B cell (primary cell): ENCODE data around the gene SDK2. TPM values are rescaled to one million over a fixed set of nuclear protein-coding genes. Genes with fewer than 3 reads are reported as not detected.

Source experiments
- ATAC-seq: fragments of 200-7000 bp; cut with Tn5 transposase; one replicate; pipeline ENCODE4 v1.10.0; 2021; ENCODE audit warnings: low read depth, mild to moderate bottlenecking, moderate number of reproducible peaks, moderate library complexity
- CTCF ChIA-PET: fragments of 350-600 bp; sonication (Branson Sonifier 250); formaldehyde crosslinking; loops from one replicate; lab custom pipeline; 2021; ENCODE audit warnings: antibody characterized with exemption, inconsistent platforms; lab: Charles Lee
- POLR2A ChIA-PET: fragments of 350-600 bp; sonication (Branson Sonifier 250); formaldehyde crosslinking; loops from one replicate; lab custom pipeline; 2021; ENCODE audit warnings: antibody characterized with exemption; lab: Charles Lee
- DNase-seq: peaks from one replicate; pipeline ENCODE4 v3.0.0; 2013
- H2AFZ ChIP-seq: 2 replicates; pipeline ENCODE4 v1.6.1; 2012; ENCODE audit warnings: mild to moderate bottlenecking, low read depth, low read length; ENCODE audit not compliant: insufficient read depth, poor library complexity, severe bottlenecking
- H3K27ac ChIP-seq, 2 donors: 1 replicate in 1 of 2; 2 replicates in 1 of 2; pipeline ENCODE4 v1.5.1; 2012 to 2013; ENCODE audit warnings: low read length in 2 of 2, mild to moderate bottlenecking in 2 of 2, moderate library complexity in 1 of 2
- H3K27me3 ChIP-seq, 4 experiments: fragments of 200-600 bp in 1 of 4; sonication (generic) in 1 of 4; replicated peaks in 1 of 4; 1 replicate in 2 of 4; 2 replicates in 2 of 4; pipeline versions ENCODE4 v1.6.1 to v1.7.0; 2013 to 2016; ENCODE audit warnings: low read length in 3 of 4, mild to moderate bottlenecking in 2 of 4, mixed read lengths in 1 of 4, moderate library complexity in 1 of 4; ENCODE audit not compliant: insufficient read depth in 4 of 4, control insufficient read depth in 3 of 4; ENCODE audit errors: control extremely low read depth in 1 of 4
- H3K36me3 ChIP-seq, 2 experiments: replicated peaks in 1 of 2; 1 replicate in 1 of 2; 2 replicates in 1 of 2; pipeline versions ENCODE4 v1.6.1 to v1.7.1; 2013; ENCODE audit warnings: low read length in 1 of 2; ENCODE audit not compliant: insufficient read depth in 2 of 2, control insufficient read depth in 1 of 2; ENCODE audit errors: control extremely low read depth in 1 of 2, extremely low read depth in 1 of 2
- H3K4me1 ChIP-seq, 2 donors: fragments of 200-600 bp in 1 of 2; sonication (generic) in 1 of 2; 1 replicate in 1 of 2; 2 replicates in 1 of 2; pipeline versions ENCODE4 v1.5.1 to v1.6.1; 2013 to 2017; ENCODE audit warnings: low read length in 2 of 2; ENCODE audit not compliant: control insufficient read depth in 2 of 2, insufficient read depth in 2 of 2
- H3K4me2 ChIP-seq: replicated peaks from 2 replicates; pipeline ENCODE3; 2012; ENCODE audit warnings: mild to moderate bottlenecking, low read depth, low read length; ENCODE audit not compliant: poor library complexity, severe bottlenecking
- H3K4me3 ChIP-seq, 5 experiments: fragments of 200-600 bp in 1 of 5; sonication (generic) in 1 of 5; 1 replicate in 3 of 5; 2 replicates in 2 of 5; pipeline versions ENCODE4 v1.5.1 to v1.7.0; 2011 to 2016; ENCODE audit warnings: low read length in 4 of 5, mild to moderate bottlenecking in 4 of 5, low read depth in 2 of 5, control low read depth in 1 of 5, moderate library complexity in 1 of 5; ENCODE audit not compliant: insufficient read depth in 1 of 5; ENCODE audit errors: control extremely low read depth in 1 of 5, extremely low read depth in 1 of 5
- H3K79me2 ChIP-seq: fragments of 200-600 bp; sonication (generic); one replicate; pipeline ENCODE4 v1.6.0; 2016; ENCODE audit warnings: low read length; ENCODE audit not compliant: control insufficient read depth, insufficient read depth
- H3K9ac ChIP-seq: fragments of 200-600 bp; sonication (generic); 2 replicates; pipeline ENCODE4 v1.6.1; 2017; ENCODE audit warnings: mild to moderate bottlenecking, low read length, moderate library complexity
- H3K9me3 ChIP-seq, 3 donors: one replicate each; pipeline versions ENCODE4 v1.6.1 to v1.7.1; 2013; ENCODE audit warnings: low read length in 2 of 3; ENCODE audit not compliant: control insufficient read depth in 2 of 3, insufficient read depth in 1 of 3; ENCODE audit errors: control extremely low read depth in 1 of 3
- H4K20me1 ChIP-seq: 2 replicates; pipeline ENCODE4 v1.6.0; 2012; ENCODE audit warnings: mild to moderate bottlenecking, low read length; ENCODE audit not compliant: insufficient read depth, control insufficient read depth, poor library complexity, severe bottlenecking
- H3K27ac Mint-ChIP-seq: one replicate; pipeline ENCODE4 v1.8.0; 2021; ENCODE audit warnings: mixed read lengths
- H3K27me3 Mint-ChIP-seq: one replicate; pipeline ENCODE4 v1.8.0; 2021; ENCODE audit warnings: mixed read lengths
- H3K4me1 Mint-ChIP-seq: one replicate; pipeline ENCODE4 v1.8.0; 2021; ENCODE audit warnings: mixed read lengths
- H3K4me3 Mint-ChIP-seq: one replicate; pipeline ENCODE4 v1.8.0; 2021; ENCODE audit warnings: mixed read lengths
- H3K9me3 Mint-ChIP-seq: one replicate; pipeline ENCODE4 v1.8.0; 2022; ENCODE audit warnings: mixed read lengths; ENCODE audit not compliant: insufficient read depth
- EZH2 ChIP-seq: IDR thresholded peaks from 2 replicates; pipeline ENCODE4 v1.6.1; 2012; ENCODE audit warnings: borderline replicate concordance, low read depth, mild to moderate bottlenecking, moderate library complexity, low read length; ENCODE audit not compliant: insufficient read depth, poor library complexity, severe bottlenecking
- WGBS: methylation state at CpG from one replicate; pipeline ENCODE4 v1.1.5; 2013; ENCODE audit warnings: missing lambda C conversion rate; ENCODE audit not compliant: insufficient coverage; 5-methylcytosine and 5-hydroxymethylcytosine counted together
- intact Hi-C: fragments of 100-400 bp; cut with micrococcal nuclease; formaldehyde crosslinking; loops from one replicate; pipeline ENCODE4 v1.10.0; 2022
- polyA plus RNA-seq: library from polyadenylated mRNA; depleted of rRNA; stranded (reverse); fragments of >200 nt; gene quantifications from 2 replicates; pipeline ENCODE4 v1.2.3, GENCODE V29; 2012
- total RNA-seq, 2 donors: library from RNA; stranded (reverse); fragments of 120-200 nt in 1 of 2; gene quantifications; 1 replicate in 1 of 2; 2 replicates in 1 of 2; pipeline versions ENCODE4 v1.2.3 to v1.2.4, GENCODE V29; 2013 to 2022
- TF ChIP-seq, protein P1 (sequence below): fragments of 200-600 bp; IDR thresholded peaks from one replicate; pipeline ENCODE4 v1.8.0; 2022; ENCODE audit warnings: antibody characterized with exemption, mild to moderate bottlenecking

Gene SDK2
- total and polyA plus RNA-seq, 2 donors (not counting 1 experiment from before 2014, with no cell fraction given) = 3.2 to 13.0 TPM

DNA sequence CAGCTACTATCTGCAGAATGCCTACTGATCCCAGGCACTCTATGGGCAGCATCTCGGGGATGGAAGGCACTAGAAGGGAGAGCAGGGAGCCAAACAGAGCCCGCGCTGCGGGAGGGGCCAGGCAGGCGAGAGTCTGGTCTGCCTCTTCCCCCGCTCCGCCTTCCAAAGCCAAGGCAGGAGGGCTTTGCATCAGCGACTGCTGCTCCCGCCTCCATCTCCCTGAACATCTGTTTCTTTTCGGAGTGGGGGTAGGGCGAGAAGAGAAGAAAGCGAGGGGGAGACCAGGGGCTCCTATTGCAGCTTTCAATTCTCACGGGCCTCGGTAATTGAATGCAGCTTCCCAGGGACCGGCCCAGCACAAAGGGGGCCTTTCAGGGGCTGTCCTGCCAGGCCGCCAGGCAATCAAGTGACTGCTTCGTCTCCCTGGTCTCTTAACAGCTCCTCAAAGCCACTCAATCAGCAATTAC lies 301.0 kb downstream of the SDK2 start:
- Mint-ChIP-seq H3K4me3 (no peak overlapping the region), H3K4me1 (no peaks in the 10 kb centered on the region), H3K27me3 (no peaks in the 10 kb centered on the region), H3K27ac (no peak overlapping the region), H3K9me3 (no peaks in the 10 kb centered on the region)
- H3K4me1 ChIP-seq = no peaks in the 10 kb centered on the region
- no peaks in the 10 kb centered on the region for H3K79me2 ChIP-seq
- no peak for DNase-seq
- 77% methylated on average over 8 of the region's 17 CpGs for WGBS
- intact Hi-C loops = no loop called here
- no peak overlapping the region for H3K4me3 ChIP-seq
- POLR2A ChIA-PET = no interaction called here
- no peak overlapping the region for H3K27ac ChIP-seq
- ATAC-seq = no peak
- H3K36me3 ChIP-seq = peaks cover 0 to 5% of the 10 kb centered on the region in 2 experiments
- no peak overlapping the region for H3K4me2 ChIP-seq
- CTCF ChIA-PET = interaction anchor here (1.1 kb wide), 2 partner anchors 27 to 87 kb away, joined by 3 read pairs; no protein-coding TSS in a partner anchor
- no peak overlapping the region for H3K9ac ChIP-seq
- no peak for TF ChIP-seq EZH2
- TF ChIP-seq, protein P1, sequence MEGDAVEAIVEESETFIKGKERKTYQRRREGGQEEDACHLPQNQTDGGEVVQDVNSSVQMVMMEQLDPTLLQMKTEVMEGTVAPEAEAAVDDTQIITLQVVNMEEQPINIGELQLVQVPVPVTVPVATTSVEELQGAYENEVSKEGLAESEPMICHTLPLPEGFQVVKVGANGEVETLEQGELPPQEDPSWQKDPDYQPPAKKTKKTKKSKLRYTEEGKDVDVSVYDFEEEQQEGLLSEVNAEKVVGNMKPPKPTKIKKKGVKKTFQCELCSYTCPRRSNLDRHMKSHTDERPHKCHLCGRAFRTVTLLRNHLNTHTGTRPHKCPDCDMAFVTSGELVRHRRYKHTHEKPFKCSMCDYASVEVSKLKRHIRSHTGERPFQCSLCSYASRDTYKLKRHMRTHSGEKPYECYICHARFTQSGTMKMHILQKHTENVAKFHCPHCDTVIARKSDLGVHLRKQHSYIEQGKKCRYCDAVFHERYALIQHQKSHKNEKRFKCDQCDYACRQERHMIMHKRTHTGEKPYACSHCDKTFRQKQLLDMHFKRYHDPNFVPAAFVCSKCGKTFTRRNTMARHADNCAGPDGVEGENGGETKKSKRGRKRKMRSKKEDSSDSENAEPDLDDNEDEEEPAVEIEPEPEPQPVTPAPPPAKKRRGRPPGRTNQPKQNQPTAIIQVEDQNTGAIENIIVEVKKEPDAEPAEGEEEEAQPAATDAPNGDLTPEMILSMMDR = no peak
- H3K9me3 ChIP-seq = no peaks in the 10 kb centered on the region
- H3K27me3 ChIP-seq = peaks cover 0 to 8% (median 0%) of the 10 kb centered on the region in 4 experiments
- H4K20me1 ChIP-seq = no peaks in the 10 kb centered on the region
- H2AFZ ChIP-seq = no peak overlapping the region

DNA sequence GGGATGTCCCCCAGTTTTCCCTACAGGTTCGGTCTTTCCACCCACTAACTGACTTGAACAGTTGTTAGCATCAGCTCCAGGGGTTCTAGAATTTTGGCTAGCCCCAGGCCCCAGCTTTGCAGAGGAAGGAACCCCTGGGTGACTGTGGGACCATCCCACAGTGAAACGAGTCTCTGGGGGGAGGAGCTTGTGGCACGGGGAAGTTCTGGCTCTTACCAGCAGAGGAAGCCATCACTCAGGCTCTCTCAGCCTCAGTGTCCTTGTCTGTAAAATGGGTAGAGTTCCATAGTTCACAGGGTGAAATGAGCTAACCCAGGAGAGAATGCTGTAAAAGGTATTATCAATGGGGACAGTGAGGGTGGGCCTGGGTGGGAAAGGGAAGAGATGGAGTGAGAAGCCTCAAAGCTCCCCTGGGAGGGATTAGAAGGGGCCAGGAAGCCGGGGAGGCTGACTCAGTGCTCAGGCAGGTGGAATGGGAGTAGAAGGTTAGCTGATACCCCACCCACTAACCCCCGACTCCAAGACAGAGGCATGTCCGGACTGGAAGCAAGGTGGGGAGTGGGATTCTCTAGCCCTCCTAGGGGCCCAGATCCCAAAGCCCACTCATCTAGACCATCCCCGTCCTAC lies 301.6 kb downstream of the SDK2 start:
- Histone ChIP-seq H3K4me3 (no peak overlapping the region), H3K27me3 (peaks cover 0 to 8% (median 0%) of the 10 kb centered on the region in 4 experiments), H4K20me1 (no peaks in the 10 kb centered on the region), H3K4me2 (no peak overlapping the region), H3K79me2 (no peaks in the 10 kb centered on the region), H2AFZ (no peak overlapping the region), H3K4me1 (no peaks in the 10 kb centered on the region), H3K27ac (no peak overlapping the region), H3K9me3 (no peaks in the 10 kb centered on the region), H3K36me3 (peaks cover 0 to under 1% of the 10 kb centered on the region in 2 experiments), H3K9ac (no peak overlapping the region)
- POLR2A ChIA-PET = no interaction called here
- WGBS = 75% methylated on average over 5 of the region's 7 CpGs
- ATAC-seq (no peak), DNase-seq (no peak)
- Mint-ChIP-seq H3K9me3 (no peaks in the 10 kb centered on the region), H3K4me3 (no peak overlapping the region), H3K4me1 (no peaks in the 10 kb centered on the region), H3K27me3 (no peaks in the 10 kb centered on the region), H3K27ac (no peak overlapping the region)
- TF ChIP-seq, protein P1 = no peak
- no peak for TF ChIP-seq EZH2
- CTCF ChIA-PET = interaction anchor here (1.1 kb wide), 2 partner anchors 27 to 86 kb away, joined by 3 read pairs; no protein-coding TSS in a partner anchor
- intact Hi-C loops = no loop called here
